Left ventricle myocardium superior (tissue), 1 donor: ENCODE data around the gene EML6. TPM values are rescaled to one million over a fixed set of nuclear protein-coding genes. Genes with fewer than 3 reads are reported as not detected.

Experiments used
- ATAC-seq: fragments of 200-7000 bp; cut with Tn5 transposase; one replicate; pipeline ENCODE4 v1.9.1; 2020; ENCODE audit warnings: mild to moderate bottlenecking, moderate library complexity
- DNase-seq: peaks from one replicate; pipeline ENCODE4 v3.0.0-alpha.2; 2020
- intact Hi-C: fragments of 100-400 bp; cut with micrococcal nuclease; formaldehyde crosslinking; loops from one replicate; pipeline ENCODE4 v1.11.0; 2022
- total RNA-seq: library from RNA; stranded (reverse); fragmentation: NEBNext Ultra II Directional; extraction: Animal tissue kit (Norgen Biotek cat#: 25700); gene quantifications from one replicate; pipeline ENCODE4 v1.2.1, GENCODE V29; 2021
- donor health status: DM: no; HTN: yes; CAD: no; lungs with severe emphysema.

The EML6 gene
- total RNA-seq, 1 donor from 2014 or later, result 0.59 TPM

DNA sequence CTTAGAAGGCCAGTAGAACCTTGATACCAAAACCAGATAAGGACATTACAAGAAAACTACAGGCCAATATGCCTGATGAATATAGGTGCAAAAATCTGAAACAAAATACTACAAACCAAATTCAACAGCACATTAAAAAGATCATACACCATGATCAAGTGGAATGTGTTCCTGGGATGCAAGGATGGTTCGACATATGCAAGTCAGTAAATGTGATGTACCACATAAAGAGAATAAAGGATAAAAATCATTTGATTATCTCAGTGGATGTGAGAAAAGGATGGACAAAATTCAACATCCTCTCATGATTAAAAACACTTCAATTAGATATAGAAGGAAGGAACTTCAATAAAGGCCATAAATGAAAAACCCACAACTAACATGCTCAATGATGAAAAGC, 197.2 kb downstream of the EML6 start:
- intact Hi-C loops, result no loop called here
- ATAC-seq (no peak), DNase-seq (no peak)

DNA sequence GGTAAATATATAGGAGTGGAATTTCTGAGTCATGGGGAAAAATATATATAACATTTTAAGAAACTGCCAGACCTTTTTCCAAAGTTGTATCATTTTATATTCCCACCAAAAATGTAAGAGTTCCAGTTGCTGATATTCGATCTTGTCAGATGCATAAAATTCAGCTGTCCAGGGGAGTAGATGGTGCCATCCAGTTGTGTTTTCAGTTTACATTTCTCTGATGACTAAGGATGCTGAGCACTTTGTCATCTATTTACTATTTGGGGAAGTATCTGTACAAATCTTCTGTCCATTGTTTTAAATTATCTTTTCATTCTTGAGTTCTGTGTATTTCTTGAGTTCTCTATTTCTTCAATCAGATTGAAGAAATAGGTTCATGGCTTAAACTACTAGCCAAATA, 200.7 kb downstream of the EML6 start:
- DNase-seq (no peak), ATAC-seq (no peak)
- intact Hi-C loops, result no loop called here

DNA sequence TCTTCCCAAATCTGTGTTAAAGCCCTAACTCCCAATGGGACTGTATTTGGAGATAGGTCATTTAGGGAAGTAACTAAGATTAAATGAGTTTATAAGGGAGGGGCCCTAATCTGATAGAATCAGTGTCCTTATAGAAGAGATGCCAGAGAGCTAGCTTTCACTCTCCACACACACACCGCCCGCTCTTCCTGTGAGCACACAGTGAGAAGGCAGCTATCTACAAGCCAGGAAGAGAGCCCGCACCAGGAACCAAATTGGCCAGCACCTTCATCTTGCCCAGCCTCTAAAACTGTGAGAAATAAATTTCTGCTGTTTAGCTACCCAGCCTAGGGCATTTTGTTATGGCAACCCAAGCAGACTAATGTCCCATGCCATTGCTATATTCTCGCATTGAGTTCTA, 201.6 kb downstream of the EML6 start:
- intact Hi-C loops, result no loop called here
- no peak for ATAC-seq

DNA sequence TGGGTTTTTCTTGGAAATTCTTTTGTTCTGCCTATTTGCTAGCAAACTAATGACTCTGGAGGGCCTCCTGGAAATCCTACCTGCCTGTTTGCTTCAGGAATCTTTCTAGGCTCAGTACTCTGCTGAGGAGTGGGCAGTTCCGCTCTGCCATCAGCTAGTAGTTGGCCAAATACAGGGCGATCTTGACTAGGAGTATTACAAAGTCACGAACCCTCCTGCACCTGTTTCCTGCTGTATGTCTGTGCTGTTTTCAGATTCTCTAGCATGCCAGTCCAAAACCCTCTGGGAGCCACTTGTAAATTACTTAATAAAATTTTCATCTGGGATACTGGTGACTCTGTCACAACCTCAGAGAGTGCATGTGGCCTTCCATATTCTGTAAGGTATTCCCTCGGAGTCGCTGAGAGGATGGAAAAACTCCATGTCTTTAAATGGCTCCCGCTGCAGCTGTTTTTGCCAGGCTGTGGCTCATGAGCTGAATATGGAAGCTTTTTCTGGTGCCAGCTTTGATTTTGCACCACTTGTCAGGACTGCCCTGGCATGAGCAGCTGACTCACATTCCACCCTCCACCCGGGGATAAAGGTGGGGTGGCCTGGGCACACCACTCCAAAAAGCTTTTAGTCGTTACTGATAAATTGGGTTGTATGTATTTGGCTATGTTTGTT, 203.8 kb downstream of the EML6 start:
- ATAC-seq, result peak; percentile 76
- intact Hi-C loops, result no loop called here
- DNase-seq, result no peak

More for the DNA sequence above, 201.6 kb downstream of the EML6 start:
- DNase-seq, result no peak

DNA sequence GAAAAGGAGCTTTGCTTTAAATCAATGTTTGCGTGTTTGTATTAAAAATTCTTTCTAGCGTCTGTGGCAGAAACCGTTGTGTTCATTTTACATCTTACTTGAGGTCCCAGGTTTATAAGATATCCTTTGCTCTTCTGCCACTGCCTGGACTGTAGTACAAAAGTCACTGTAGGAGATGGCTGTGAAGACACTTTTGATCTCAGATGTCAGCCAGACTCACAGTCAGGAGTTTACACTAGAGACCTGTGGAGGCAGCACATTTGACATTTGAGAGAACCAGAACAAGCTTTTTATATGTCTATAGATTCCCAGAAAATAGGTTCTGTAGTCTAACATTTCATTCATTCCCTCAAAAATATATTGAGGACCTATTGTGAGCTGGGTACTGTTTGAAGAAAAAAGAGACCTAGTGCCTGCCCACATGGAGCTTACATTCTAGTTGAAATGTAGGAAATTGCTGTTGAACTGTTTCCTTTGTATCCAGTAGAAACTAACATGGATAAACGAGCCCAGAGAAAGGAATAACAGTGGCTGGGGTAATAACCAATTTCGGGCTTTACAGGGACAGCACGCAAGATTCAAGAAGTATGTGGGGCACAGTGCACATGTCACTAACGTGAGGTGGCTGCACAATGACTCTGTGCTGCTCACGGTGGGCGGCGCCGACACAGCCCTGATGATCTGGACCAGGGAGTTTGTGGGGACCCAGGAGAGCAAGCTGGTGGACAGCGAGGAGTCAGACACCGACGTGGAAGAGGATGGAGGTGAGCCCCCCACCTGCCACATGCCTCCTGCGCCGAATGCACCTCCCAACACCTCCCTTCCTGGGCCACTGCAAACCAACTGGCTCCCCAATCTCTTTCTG, 204.5 kb downstream of the EML6 start:
- no peak for DNase-seq
- ATAC-seq, result no peak
- intact Hi-C loops, result no loop called here

DNA sequence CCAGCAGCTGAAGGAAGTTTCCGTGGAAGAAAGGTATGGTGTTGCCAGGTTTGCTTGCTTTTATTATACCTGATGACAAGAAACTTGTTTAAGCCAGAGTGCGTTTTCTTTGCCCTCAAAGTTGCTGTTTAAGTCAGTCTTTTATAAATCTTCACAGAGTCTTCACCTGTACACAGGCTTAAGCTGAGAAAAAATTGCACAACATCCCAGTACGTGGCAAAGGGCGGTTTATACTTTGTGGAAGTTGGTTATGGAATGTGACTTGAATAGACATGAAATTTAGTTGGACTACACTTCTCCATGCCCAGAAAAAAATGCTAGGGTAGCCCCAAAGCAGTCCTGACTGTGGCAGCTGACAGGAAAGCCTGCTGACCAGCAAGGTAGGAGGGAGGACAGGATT, 205.3 kb downstream of the EML6 start:
- ATAC-seq (no peak), DNase-seq (no peak)
- intact Hi-C loops, result no loop called here

DNA sequence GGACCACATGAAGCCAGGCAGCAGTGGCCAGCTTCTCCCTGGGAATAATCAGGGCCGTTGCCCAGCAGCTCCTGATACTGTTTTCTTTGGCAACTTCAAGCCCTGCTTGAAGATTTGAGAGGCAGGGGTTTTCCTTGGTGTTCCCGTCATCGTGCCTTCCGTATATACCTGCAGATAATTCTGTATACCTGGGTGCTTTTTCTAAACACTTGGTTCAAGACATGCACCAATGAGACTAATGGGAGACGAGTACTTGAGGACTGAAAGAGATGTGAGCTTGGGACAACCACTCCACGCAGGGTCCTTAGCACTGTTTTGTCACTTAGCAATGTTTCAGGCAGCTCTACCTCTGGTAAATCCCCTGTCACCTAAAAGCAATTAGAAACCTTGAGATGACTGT, 208.0 kb downstream of the EML6 start:
- DNase-seq (no peak), ATAC-seq (no peak)
- intact Hi-C loops, result no loop called here

DNA sequence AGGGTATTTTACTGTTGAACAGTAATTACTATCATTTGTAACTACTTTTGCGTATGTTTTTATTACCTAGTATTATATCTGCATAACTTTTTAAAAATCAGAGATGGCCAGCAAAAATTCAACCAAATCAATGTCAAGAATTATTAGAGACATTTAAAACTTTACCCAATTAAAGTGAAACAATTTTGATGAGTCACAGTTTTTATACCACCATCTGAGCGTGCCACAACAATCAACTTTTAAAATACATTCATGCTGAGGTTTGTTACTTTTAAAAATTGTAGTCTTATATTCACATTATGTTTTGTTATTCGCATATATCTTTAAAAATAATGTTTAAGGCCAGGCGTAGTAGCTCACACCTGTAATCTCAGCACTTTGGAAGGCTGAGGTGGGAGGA, 211.9 kb downstream of the EML6 start:
- DNase-seq (no peak), ATAC-seq (no peak)
- intact Hi-C loops, result no loop called here

DNA sequence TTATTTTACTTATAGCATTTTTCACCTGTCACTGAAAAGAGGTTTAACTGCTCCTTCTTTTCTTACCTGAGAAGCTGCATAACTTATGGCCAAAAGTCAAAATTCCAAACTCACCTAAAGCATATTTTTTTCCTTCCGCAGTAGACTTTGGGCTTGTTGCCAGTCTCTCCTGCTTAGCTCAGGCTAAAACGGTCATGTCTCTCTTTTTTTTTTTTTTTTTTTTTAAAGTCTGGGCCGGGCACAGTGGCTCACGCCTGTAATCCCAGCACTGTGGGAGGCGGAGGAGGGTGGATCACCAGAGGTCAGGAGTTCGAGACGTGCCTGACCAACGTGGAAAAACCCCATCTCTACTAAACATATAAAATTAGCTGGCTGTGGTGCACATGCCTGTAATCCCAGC, 213.3 kb downstream of the EML6 start:
- DNase-seq, result no peak
- ATAC-seq, result no peak

DNA sequence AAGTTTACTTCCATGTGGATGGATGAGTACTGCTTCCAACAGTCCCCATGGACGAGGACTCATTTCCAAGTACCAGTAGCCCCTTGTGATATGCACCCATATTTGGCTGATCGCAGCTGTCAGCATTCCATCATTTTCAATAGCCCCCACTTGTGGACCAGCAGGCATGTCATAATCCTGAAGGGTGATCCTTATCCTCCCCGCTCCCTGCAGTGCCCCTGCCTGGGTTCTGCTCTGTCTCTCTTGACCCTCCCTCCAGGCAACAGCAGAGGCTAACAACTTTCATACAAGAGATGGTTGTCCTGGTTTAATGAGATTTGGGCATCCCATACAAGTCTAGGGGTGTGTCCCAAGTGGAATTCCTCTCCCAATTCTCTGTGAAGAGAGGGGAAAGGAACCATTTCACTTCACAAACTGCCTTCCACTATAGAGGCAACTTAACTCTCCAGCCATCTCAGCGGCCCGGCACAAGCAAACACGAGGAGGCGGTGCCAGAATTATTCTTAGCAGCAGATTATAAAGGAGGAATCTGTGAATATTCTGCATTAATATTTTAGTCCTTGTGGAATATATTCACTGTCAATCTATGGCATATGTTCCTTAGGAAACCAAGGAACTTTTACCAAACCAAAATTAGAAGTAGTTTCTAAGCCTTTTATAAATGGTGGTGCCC, 216.1 kb downstream of the EML6 start:
- ATAC-seq (no peak), DNase-seq (no peak)
- intact Hi-C loops, result no loop called here

More for the DNA sequence above, 213.3 kb downstream of the EML6 start:
- intact Hi-C loops, result no loop called here

DNA sequence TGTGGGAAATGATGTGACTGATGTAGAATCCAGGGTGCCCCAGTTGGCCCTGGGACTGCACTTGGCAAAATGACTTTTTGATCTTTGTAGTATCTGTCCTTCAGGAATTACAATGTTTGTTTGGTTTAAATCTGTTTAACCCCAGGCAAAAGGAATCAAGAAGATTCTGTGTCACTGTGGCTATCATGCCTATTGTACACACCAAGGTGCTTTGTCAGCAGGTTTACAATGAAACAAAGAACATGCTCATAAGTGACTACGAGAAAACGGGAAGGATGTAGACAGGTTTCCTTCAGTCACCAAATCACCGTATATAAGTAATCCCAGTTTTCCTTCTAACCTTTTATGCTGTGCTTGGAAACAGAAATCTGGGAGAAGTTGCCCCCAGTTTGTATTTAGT, 217.3 kb downstream of the EML6 start:
- DNase-seq (no peak), ATAC-seq (no peak)
- intact Hi-C loops, result no loop called here

DNA sequence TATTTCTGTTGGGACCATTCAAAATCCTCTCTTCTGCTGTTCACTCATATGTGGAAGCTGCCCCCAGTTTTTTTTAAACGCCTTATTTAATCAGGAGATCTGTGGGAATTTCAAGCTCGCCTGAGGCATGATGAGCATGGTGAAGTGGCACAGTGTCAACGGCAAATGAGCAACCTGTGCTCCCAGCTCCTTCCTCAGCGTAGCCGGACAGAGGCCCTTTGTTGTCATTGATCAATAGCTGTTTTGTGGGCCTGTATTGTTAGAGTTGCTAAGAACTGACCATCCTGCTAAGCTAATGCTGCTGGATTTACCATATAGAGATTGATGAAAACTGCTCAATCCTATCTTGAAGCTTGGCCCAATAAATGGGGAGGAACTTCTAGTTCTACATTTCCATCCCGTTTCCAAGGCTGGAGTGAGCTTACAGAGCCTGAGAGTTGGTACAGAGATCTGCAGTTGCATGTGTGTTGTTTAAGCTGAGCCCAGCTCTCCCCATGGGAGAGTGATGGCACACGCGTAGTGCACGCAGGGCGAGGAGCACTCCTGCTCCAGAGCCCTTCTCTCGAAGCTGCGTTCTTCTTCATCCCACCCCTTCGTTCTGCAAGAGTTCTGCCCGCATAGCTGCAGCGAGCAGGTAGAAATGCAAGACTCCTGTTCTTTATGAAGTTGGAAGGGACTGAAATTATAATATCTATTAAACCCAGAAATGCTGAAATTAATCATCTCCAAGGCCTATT, 218.0 kb downstream of the EML6 start:
- intact Hi-C loops, result no loop called here
- ATAC-seq (no peak), DNase-seq (no peak)

DNA sequence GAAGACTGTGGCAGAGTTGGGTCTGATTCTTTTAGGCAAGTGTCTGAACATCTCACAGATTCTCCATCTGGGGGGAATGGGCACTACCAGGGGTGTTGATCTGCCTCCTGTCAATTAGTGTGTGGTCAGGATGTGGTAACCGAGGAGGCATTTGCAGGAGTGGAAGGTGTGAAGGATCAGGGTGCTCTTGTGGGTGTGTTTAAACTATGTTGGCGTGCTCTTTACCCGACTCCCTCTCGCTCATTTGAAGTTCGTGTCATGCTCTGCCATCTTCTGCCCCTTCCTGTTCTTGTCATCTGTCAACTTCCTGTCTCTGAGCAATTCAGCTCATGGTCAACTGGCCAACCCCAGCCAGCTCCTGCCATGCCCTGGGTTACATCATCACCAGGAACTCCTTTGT, 218.9 kb downstream of the EML6 start:
- no peak for DNase-seq
- ATAC-seq, result no peak
- intact Hi-C loops, result no loop called here

DNA sequence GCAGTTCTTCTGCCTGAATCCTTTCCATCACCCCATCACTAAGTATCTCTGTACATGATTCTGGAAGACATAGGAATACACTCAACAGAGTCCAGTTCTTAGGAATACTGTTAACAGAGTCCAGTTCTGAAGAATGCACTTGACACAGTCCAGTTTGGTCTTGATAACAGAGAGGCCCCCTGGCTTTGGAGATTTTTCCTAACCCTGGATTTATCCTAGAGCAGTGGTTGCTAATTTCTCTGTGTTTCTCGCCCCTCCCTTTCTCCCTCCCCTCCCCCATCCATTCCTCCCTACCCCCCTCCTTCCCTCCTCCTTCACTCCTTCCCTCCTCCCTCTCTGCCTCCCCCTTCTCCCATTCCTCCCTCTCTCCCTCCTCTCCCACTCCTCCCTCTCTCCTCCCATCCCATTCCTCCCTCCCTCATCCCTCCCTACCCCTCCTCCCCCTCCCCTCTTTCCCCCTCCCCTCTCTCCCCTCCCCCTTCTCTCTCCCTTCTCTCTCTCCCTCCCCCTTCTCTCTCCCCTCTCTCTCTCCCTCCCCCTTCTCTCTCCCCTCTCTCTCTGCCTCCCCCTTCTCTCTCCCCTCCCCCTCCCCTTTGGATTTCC, 221.4 kb downstream of the EML6 start:
- intact Hi-C loops, result no loop called here
- no peak for ATAC-seq
- no peak for DNase-seq

DNA sequence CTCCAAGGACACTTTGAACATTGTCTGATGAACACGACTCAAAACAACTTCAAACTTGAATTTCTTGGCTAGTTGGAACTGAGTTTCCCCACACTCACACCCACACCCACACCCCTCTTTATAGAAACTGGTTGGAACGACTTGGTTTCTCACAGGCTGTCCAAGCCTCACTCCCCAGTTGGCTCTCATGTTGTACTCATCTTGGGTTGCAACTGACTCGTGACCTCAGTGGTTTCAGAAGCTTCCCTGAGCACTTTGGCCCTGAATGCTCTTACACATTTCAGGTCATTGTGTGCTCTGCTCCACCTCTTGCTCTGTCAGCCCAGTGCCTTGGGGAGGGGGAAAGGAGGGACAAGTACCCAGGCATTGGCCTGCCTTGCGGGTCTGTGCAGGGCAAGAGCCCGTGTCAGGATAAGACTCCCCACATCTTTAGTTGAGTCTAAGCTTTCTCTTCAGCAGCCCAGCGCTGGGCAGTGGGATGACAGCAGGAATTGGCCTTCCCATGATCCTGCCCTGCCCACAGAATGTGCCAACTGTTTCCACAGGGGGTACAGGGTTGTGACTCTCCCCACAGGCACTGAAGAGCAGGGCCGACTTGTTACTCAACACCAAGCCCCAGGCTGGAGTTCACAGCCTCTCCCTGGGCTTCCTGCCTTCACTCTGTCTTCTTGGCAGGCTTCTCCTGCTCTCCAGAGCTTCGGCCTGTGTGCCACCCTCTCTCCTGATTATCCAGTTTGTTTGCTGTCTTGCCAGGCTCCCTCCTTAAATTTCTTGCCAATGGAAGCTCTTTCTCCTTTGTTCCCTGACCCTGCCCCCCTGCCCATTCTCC, 222.1 kb downstream of the EML6 start:
- peak; percentile 94 for ATAC-seq
- intact Hi-C loops, result no loop called here
- peak; percentile 54 for DNase-seq

DNA sequence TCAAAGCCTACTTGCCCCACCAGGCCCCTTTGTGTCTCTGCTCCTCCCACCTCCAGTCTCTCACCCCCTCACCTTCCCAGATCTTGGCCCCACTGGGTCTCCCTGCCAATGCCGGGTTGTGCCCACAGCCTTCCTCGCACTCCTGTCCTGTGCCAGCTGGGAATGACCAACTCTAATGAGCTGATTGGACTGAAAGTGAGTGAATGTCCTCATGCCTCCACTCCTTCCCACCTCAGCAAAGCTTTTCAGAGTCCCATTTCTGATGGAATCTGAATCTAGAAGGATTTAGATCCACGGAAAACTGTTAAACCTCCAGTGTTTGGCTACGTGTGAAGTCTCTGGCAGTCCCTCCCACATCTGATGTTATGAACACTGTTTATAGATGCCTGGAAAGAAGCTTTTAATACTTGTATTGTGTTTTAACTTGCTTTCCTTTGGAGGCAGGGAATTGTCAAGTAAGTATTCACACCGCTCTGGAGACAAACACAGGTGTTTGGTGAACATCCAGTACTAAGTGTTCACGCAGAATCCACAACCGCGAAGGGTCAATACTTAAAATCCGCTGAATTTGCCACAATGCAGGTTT, 222.9 kb downstream of the EML6 start:
- ATAC-seq, result no peak
- intact Hi-C loops, result no loop called here

DNA sequence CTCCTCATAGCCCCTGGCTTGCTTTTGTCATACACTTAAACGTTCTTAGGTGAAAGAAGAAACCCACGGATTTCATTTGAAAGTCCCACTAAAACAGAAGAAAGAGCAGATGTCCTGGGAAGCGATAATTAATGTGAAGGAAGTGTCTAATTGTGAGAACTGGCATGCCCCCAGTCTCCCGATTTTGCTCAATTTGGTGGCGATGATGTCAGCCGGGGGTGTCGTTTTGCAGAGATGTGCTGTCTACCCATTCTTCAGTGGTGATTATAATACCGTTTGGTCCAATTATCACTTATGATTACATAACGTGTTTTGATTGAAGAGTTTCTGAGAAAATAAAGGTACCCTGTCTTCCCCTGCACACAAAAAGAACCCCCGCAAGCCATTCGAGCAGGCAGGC, 223.7 kb downstream of the EML6 start:
- intact Hi-C loops, result no loop called here

More for the DNA sequence above, 222.9 kb downstream of the EML6 start:
- no peak for DNase-seq

DNA sequence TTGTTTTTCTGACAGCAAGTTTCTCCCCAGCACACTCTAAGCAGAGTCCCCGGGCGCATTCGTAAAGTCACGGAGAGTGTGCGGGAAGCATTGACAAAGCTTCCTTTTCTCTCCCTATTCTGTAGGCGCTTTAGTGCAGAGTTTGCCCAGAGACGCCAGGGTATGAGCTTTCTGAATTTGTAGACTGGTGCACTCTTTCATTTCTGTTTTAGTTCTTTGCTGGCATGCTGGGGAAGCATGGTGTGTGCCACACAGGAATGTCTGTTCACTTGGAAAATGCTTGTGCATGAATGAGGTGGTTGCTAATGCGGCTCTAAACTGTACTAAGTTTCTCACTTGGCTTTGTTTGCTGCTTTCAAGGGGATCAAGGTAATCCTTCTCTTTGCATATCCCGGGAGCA, 224.2 kb downstream of the EML6 start:
- no peak for DNase-seq
- intact Hi-C loops, result no loop called here
- ATAC-seq, result no peak

More for the DNA sequence above, 223.7 kb downstream of the EML6 start:
- ATAC-seq (no peak), DNase-seq (no peak)
